H1 (cell line): ENCODE results near the gene RGL1. TPM values are rescaled to one million over a fixed set of nuclear protein-coding genes. Genes with fewer than 3 reads are reported as not detected.

ENCODE experiments used
- CTCF ChIA-PET: fragments of 300-600 bp; sonication (Branson Sonifier 250); formaldehyde crosslinking; loops from one replicate; lab custom pipeline; 2021; ENCODE audit not compliant: partially characterized antibody; lab: Charles Lee
- POLR2A ChIA-PET: fragments of 300-600 bp; sonication (Branson Sonifier 250); formaldehyde crosslinking; loops from one replicate; lab custom pipeline; 2021; ENCODE audit warnings: inconsistent platforms; ENCODE audit not compliant: partially characterized antibody; lab: Charles Lee
- DNase-seq, 2 experiments: peaks; one replicate each; pipeline versions ENCODE4 v3.0.0 to v3.0.0-alpha.2; 2010 to 2022; ENCODE audit warnings: low spot score in 2 of 2, low read depth in 1 of 2, mixed read lengths in 1 of 2
- FAIRE-seq: peaks from 2 replicates; lab custom pipeline; 2011; peaks lifted over from hg19 to GRCh38; lab: Jason Lieb, UNC
- H2AFZ ChIP-seq: 2 replicates; pipeline ENCODE4 v1.8.1; 2012; ENCODE audit warnings: low read length, inconsistent platforms
- H2AK5ac ChIP-seq: 2 replicates; pipeline ENCODE4 v1.6.1; 2013; ENCODE audit warnings: low read depth, low read length
- H2BK120ac ChIP-seq: replicated peaks from 2 replicates; pipeline ENCODE3; 2013; ENCODE audit warnings: low read depth, low read length, inconsistent platforms
- H2BK12ac ChIP-seq: 2 replicates; pipeline ENCODE4 v1.6.1; 2013; ENCODE audit warnings: low read depth, low read length
- H2BK15ac ChIP-seq: 2 replicates; pipeline ENCODE4 v1.6.1; 2013; ENCODE audit warnings: low read length
- H2BK20ac ChIP-seq: 2 replicates; pipeline ENCODE4 v1.6.1; 2013; ENCODE audit warnings: low read length
- H2BK5ac ChIP-seq: 2 replicates; pipeline ENCODE4 v1.6.1; 2013; ENCODE audit warnings: low read depth, low read length
- H3K14ac ChIP-seq: 2 replicates; pipeline ENCODE4 v1.6.1; 2013; ENCODE audit warnings: inconsistent platforms; ENCODE audit not compliant: insufficient read length
- H3K18ac ChIP-seq: 2 replicates; pipeline ENCODE4 v1.6.1; 2013; ENCODE audit warnings: low read length; ENCODE audit errors: extremely low read depth
- H3K23ac ChIP-seq: 2 replicates; pipeline ENCODE4 v1.6.1; 2013; ENCODE audit warnings: inconsistent platforms; ENCODE audit not compliant: insufficient read length
- H3K23me2 ChIP-seq: 2 replicates; pipeline ENCODE4 v1.6.1; 2013; ENCODE audit warnings: low read depth, low read length
- H3K27ac ChIP-seq: 2 replicates; pipeline ENCODE4 v1.6.1; 2011; ENCODE audit warnings: low read depth, low read length, inconsistent platforms
- H3K27me3 ChIP-seq, 4 experiments: replicated peaks in 1 of 4; 1 replicate in 1 of 4; 2 replicates in 3 of 4; pipeline versions ENCODE4 v1.6.1 to v1.8.1; 2011 to 2013; ENCODE audit warnings: low read length in 3 of 4, mild to moderate bottlenecking in 3 of 4, inconsistent platforms in 2 of 4, mixed read lengths in 2 of 4, moderate library complexity in 1 of 4; ENCODE audit not compliant: control insufficient read depth in 3 of 4, insufficient read depth in 3 of 4; ENCODE audit errors: extremely low read depth in 1 of 4
- H3K36me3 ChIP-seq, 4 experiments: 2 replicates each; pipeline versions ENCODE4 v1.6.1 to v1.8.1; 2011 to 2013; ENCODE audit warnings: mild to moderate bottlenecking in 4 of 4, low read length in 3 of 4, moderate library complexity in 2 of 4, control low read depth in 1 of 4, inconsistent platforms in 1 of 4; ENCODE audit not compliant: insufficient read depth in 4 of 4, control insufficient read depth in 2 of 4
- H3K4ac ChIP-seq: replicated peaks from 2 replicates; pipeline ENCODE3; 2013; ENCODE audit warnings: low read length, low read depth, mixed read lengths, inconsistent platforms; ENCODE audit not compliant: insufficient read length
- H3K4me1 ChIP-seq, 4 experiments: replicated peaks in 1 of 4; 1 replicate in 1 of 4; 2 replicates in 3 of 4; pipeline versions ENCODE4 v1.6.1 to v1.8.1; 2011 to 2013; ENCODE audit warnings: low read length in 3 of 4, inconsistent platforms in 2 of 4, mixed read lengths in 1 of 4; ENCODE audit not compliant: insufficient read depth in 4 of 4, control insufficient read depth in 3 of 4
- H3K4me2 ChIP-seq, 2 experiments: 2 replicates each; pipeline versions ENCODE4 v1.6.1 to v1.8.1; 2011 to 2013; ENCODE audit warnings: low read depth in 2 of 2, low read length in 2 of 2, control low read depth in 1 of 2, inconsistent platforms in 1 of 2, mild to moderate bottlenecking in 1 of 2; ENCODE audit not compliant: insufficient read depth in 1 of 2
- H3K4me3 ChIP-seq, 4 experiments: fragments of 200-600, 300-600 bp in 1 of 4; sonication (generic), shearing (Covaris generic), sonication (Bioruptor Twin) in 1 of 4; 2 replicates each; pipeline versions ENCODE4 v1.5.1 to v1.8.1; 2011 to 2016; ENCODE audit warnings: low read length in 4 of 4, low read depth in 3 of 4, control low read depth in 2 of 4, inconsistent platforms in 2 of 4, mild to moderate bottlenecking in 2 of 4, mixed read lengths in 1 of 4, moderate library complexity in 1 of 4; ENCODE audit not compliant: insufficient read depth in 2 of 4; ENCODE audit errors: extremely low read depth in 1 of 4
- H3K56ac ChIP-seq: replicated peaks from 2 replicates; pipeline ENCODE3; 2013; ENCODE audit warnings: low read depth, mild to moderate bottlenecking, mixed read lengths, low read length, inconsistent platforms; ENCODE audit not compliant: insufficient read length
- H3K79me1 ChIP-seq: 2 replicates; pipeline ENCODE4 v1.6.1; 2013; ENCODE audit warnings: low read depth, low read length, control low read depth
- H3K79me2 ChIP-seq, 2 experiments: 2 replicates each; pipeline versions ENCODE4 v1.6.1 to v1.8.1; 2012 to 2013; ENCODE audit warnings: low read length in 2 of 2, mild to moderate bottlenecking in 2 of 2, inconsistent platforms in 1 of 2; ENCODE audit not compliant: insufficient read depth in 2 of 2, control insufficient read depth in 1 of 2
- H3K9ac ChIP-seq, 4 experiments: replicated peaks in 1 of 4; 1 replicate in 1 of 4; 2 replicates in 3 of 4; pipeline versions ENCODE4 v1.6.1 to v1.8.1; 2011 to 2013; ENCODE audit warnings: low read depth in 3 of 4, low read length in 3 of 4, control low read depth in 2 of 4, mild to moderate bottlenecking in 2 of 4, moderate library complexity in 2 of 4, inconsistent platforms in 1 of 4; ENCODE audit errors: extremely low read depth in 1 of 4
- H3K9me3 ChIP-seq, 2 experiments: 2 replicates each; pipeline versions ENCODE4 v1.6.1 to v1.8.1; 2012 to 2013; ENCODE audit warnings: mild to moderate bottlenecking in 2 of 2, moderate library complexity in 2 of 2, control low read depth in 1 of 2, inconsistent platforms in 1 of 2, low read depth in 1 of 2, low read length in 1 of 2, mixed read lengths in 1 of 2; ENCODE audit not compliant: insufficient read depth in 2 of 2
- H4K20me1 ChIP-seq, 2 experiments: replicated peaks in 1 of 2; 2 replicates each; pipeline versions ENCODE3 to v1.8.1; 2011 to 2013; ENCODE audit warnings: inconsistent platforms in 2 of 2, low read length in 2 of 2, mild to moderate bottlenecking in 1 of 2; ENCODE audit not compliant: insufficient read depth in 2 of 2, control insufficient read depth in 1 of 2
- H4K5ac ChIP-seq: 2 replicates; pipeline ENCODE4 v1.6.1; 2013; ENCODE audit warnings: low read length, low read depth, mixed read lengths, inconsistent platforms; ENCODE audit not compliant: insufficient read length
- H4K8ac ChIP-seq: 2 replicates; pipeline ENCODE4 v1.8.0; 2013; ENCODE audit warnings: mild to moderate bottlenecking, moderate library complexity, low read length, inconsistent platforms; ENCODE audit not compliant: insufficient read depth; ENCODE audit errors: extremely low read depth
- H4K91ac ChIP-seq: replicated peaks from 2 replicates; pipeline ENCODE3; 2013; ENCODE audit warnings: low read length, mixed read lengths, inconsistent platforms; ENCODE audit not compliant: insufficient read length
- JUND ChIP-seq: IDR thresholded peaks from 2 replicates; pipeline ENCODE4 v1.6.1; 2011; ENCODE audit warnings: mild to moderate bottlenecking, improper control_type of control experiment, low read length
- MAFK ChIP-seq: IDR thresholded peaks from 2 replicates; pipeline ENCODE4 v1.6.1; 2012; ENCODE audit warnings: low read depth, mild to moderate bottlenecking, improper control_type of control experiment, low read length
- WGBS, 2 experiments: shearing (Covaris generic) in 1 of 2; methylation state at CpG; one replicate each; pipeline versions ENCODE4 v1.1.6 to v1.1.7; 2013 to 2015; ENCODE audit warnings: low lambda C conversion rate in 2 of 2, mixed read lengths in 2 of 2, inconsistent platforms in 1 of 2, low coverage in 1 of 2, missing lambda C conversion rate in 1 of 2; ENCODE audit not compliant: insufficient replicate concordance in 2 of 2, insufficient coverage in 1 of 2, insufficient read length in 1 of 2; ENCODE audit errors: extremely low coverage in 1 of 2, missing lambda C conversion rate in 1 of 2; 5-methylcytosine and 5-hydroxymethylcytosine counted together
- polyA plus RNA-seq, 7 experiments: library from polyadenylated mRNA; depleted of rRNA in 3 of 7; stranded (reverse) in 5 of 7; unstranded in 2 of 7; fragments of >200 nt in 5 of 7; fragments of 200-250 nt in 2 of 7; gene quantifications; 1 replicate in 5 of 7; 2 replicates in 1 of 7; 4 replicates in 1 of 7; pipeline versions ENCODE4 v1.2.1 to v1.2.3, GENCODE V29; 2011 to 2013; ENCODE audit warnings: missing spikeins in 2 of 7, mixed read lengths in 2 of 7
- total RNA-seq: library from RNA; stranded (reverse); fragmentation: NEBNext Ultra II Directional; extraction: Animal tissue kit (Norgen Biotek cat#: 25700); gene quantifications from 2 replicates; pipeline ENCODE4 v1.2.1, GENCODE V29; 2021

RGL1 gene
- total and polyA plus RNA-seq, 2 of the 8 experiments (the other 6 are each of a cell fraction or from before 2014, with no cell fraction given): 0.98 to 2.4 TPM

DNA sequence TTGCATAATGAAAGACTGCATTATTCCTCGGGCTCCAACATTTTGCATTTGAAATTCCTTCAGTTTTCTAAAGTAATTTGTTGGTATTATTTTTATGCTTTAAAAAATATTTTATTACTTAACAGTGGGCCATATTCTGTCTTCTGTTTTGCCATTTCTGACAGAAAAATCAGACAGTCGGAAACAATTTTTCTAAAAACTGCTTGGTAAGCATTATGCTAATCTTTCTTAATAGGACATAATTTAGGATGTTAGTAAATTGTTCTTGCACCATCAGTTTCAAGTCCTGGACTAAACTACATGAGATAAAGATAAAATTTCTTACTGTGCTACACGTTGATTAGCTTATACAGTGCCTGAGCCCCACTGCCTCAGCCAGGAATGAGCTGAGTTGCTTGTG lies 11.2 kb downstream of the RGL1 start:
- Histone ChIP-seq H2BK12ac (no peak overlapping the region), H3K56ac (no peak overlapping the region), H4K5ac (no peak overlapping the region), H3K9me3 (no peaks in the 10 kb centered on the region), H3K4me1 (peaks cover 0 to 8% (median 1%) of the 10 kb centered on the region in 4 experiments; a peak in 2 of 7 replicates), H4K91ac (no peak overlapping the region), H3K79me2 (no peaks in the 10 kb centered on the region), H2BK5ac (no peak overlapping the region), H2BK15ac (no peak overlapping the region), H4K20me1 (no peaks in the 10 kb centered on the region), H3K4ac (no peak overlapping the region), H2AK5ac (no peak overlapping the region), H3K79me1 (no peaks in the 10 kb centered on the region), H3K23ac (no peak overlapping the region), H2AFZ (no peak overlapping the region), H3K4me2 (no peak overlapping the region), H3K36me3 (no peaks in the 10 kb centered on the region), H2BK20ac (no peak overlapping the region), H3K18ac (no peak overlapping the region), H3K14ac (no peak overlapping the region), H3K23me2 (no peaks in the 10 kb centered on the region), H4K8ac (no peak overlapping the region), H3K27me3 (no peaks in the 10 kb centered on the region), H2BK120ac (no peak overlapping the region), H3K27ac (no peak overlapping the region), H3K9ac (no peak overlapping the region), H3K4me3 (no peak overlapping the region)
- WGBS, 2 experiments: 82% methylated on average over 3 of the region's 3 CpGs; no CpG with 5 or more reads in 1 of the 2 experiments
- ChIA-PET POLR2A (no interaction called here), CTCF (interaction anchor here (0.7 to 2.2 kb wide), 6 partner anchors 11 to 130 kb away, joined by 3 to 6 read pairs (median 3); no protein-coding TSS in a partner anchor)
- no peak for DNase-seq
- peak; percentile 58; the same call in 1 of the 2 replicates for TF ChIP-seq MAFK
- TF ChIP-seq JUND: no peak
- FAIRE-seq: no peak
